ENCODE data around the gene OTUB2.

Gene OTUB2

DNA sequence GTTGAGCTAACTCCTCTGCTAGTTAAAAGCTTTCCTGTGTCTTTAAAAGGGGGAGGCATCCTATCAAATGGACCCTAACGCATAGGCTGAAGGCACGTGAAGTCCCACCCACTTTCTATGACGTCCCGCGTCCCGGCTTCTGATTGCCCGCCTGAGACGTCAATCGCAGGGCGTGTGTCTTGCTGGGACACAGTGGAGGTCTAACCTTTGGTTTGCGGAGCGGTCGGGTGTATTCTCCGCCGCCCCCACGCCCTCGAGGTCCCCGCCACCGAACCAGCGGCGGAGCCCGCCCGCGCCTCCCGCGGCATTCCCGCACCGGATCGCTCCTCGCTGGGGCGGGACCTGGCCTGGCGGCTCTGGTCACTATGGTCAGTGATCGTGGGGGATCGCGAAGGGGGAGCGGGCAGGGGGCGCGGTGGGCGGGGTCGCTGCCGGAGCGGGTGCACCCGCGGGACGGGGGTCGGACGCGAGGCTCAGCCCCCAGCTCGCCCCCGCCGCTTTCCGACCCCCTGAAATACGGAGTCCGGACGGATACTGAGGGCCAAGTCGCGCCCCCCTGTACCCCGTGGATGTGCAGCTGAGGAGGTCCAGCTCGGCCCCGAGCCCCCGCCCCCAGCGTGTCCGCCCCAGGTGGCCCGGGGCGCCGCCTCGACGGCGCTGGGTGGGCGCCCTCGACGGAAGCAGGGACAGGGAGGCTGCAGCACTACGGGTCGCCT, at the start of gene OTUB2:
Gene OTUB2, plus strand, starts transcription at position 168 of the 716 bp plus-strand sequence. Its CDS starts 198 bp downstream, at position 366.
- DNase-seq, result peak; percentile 97 to 99 (median 98)

DNA sequence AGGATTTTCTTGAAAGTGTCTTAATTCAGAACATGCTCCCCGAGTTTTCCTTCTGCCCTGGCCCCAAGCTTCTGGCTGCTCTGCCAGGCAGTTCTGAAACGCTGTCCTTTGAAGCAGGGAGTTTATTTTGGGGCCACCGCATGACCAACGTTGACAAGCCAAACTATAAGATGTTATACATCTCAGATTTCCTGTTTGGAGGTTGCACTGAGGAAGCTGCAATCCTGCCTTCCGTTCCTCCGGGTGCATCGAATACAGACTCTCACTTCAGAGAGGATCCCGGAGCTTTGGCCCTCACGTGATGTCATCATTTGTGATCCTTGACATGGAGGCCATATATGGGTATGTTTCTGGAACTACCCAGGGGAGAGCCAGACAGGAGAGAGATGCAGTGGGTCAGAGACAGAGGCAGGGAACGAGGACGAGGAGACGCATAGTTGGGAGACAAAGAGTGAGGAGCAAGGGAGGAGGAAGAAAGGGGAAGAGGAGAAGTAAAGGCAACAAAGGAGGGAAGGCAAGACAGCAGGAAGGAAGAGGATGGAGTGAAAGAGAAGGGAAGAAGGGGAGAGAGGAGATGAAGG, 49.6 kb upstream of the OTUB2 start, which contains the start of gene ASB2:
Gene ASB2, minus strand, starts transcription at position 94 of the 581 bp plus-strand sequence. CDS start 12,031 bp downstream, outside the sequence.
- peak; percentile 36 to 54 (median 44) for DNase-seq

- DNase-seq, result no peak
Measured at GRCh38 chr14:93977171-93977570, 49.0 kb upstream of the OTUB2 start.

GRCh38 chr14:93977790-93978581, 48.2 kb upstream of the OTUB2 start:
- no peak for DNase-seq

GRCh38 chr14:93978735-93979134, 47.4 kb upstream of the OTUB2 start:
- DNase-seq, result no peak

- DNase-seq, result no peak
Measured at GRCh38 chr14:93980456-93981201, 45.5 kb upstream of the OTUB2 start.

DNA sequence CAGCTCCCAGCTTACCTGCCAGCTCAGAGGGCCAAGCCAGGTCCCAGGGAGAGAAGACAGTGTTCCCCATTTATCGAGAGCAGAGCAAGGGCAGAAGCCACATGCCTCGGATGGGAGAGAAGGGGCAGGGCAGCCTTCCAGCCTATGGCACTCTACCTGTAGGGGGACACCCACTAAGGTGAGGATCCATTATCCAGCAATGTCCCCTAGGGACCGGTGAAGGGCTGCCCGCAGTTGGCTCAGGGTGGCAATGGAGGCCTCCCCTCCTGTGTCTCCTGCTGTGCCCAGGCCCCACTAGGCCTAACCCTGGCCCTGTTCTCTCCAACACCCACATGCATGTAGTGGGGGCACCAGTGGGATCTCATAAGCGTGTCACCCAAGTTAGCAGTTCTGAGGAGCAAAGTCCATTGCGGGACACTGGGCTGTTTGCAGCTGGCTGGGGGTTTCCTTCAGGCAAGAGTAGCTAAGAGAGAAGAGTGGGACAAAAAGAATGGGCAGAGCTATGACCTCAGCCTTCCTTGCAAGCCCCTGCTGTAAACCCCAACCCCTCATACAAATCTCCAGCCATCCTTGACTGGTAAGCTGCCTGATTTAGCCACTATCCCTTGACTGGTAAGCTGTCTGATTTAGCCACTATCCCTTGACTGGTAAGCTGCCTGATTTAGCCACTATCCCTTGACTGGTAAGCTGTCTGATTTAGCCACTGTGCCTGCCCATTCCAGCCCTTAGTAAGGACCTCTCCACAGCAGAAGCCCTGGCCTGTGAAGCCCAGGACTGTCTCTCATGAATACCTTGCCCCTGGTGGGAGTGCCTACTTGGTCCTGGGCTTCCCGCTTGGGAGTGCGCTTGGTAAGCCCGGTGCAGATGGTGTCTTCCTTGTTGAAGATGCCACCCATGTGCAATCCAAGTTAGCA, 44.6 kb upstream of the OTUB2 start:
- DNase-seq, result no peak

GRCh38 chr14:93982230-93983007, 43.7 kb upstream of the OTUB2 start:
- peak in 1 of 3 donors; percentile 24 for DNase-seq

DNA sequence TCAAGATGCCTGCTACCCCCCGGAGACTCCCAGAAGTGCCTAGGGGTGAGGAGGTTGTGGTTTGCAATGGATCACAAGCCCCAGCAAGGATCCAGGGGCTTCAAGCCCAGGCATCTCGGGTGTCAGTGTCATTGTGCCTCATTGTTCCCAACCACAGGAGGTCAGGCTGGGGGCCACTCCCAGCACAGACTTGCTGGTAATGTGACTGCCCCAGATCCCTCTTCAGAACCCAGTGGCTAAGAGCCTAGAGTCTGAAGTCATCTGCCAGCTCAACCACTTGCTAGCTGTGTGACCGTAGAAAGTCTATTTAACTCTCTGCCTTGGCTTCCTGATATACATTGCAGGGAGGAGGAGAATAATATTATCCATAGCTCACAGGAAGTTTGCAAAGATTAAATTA, 42.1 kb upstream of the OTUB2 start:
- no peak for DNase-seq

GRCh38 chr14:93984987-93985410, 41.1 kb upstream of the OTUB2 start:
- DNase-seq, result peak in 2 of 3 donors; percentile 68 to 70

DNA sequence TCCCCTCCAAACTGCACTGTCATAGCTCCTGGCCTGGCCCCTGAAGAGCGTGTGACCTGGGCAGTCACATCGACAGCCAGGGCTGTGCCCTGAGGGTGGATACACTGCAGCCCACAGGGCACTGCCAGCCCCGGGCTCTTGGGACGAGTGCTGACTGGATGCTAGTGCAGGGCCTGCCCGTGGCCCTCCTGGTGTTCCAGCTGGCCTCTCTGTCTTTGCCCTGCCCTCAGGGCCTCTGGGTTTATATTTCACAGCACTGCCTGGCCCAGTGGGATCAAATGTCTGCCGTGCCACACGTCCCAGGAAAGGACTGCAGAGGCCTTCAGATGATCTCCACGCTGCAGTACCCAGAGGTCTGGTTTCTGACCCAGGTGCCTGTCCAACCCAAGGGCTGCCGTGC, 39.2 kb upstream of the OTUB2 start:
- no peak for DNase-seq

DNA sequence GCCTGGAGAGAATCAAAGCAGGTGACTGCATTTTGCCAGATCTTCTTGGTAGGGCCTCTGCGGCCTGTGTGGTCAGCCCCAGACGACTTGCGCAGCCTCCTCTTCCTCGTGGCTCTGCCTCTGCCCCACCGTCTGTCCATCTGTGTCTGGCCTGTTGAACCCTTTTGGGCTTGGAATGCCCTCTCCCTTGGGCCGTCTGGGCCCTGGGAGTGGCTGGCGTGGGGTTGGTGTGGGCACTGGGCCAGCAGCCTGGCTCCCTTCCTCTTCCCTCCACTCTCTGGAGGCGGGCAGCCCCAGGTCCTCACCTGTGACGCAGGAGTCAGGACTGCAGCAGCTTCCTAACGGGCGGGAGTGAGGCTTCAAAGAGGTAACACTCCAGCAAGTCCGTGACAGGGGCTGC, 38.8 kb upstream of the OTUB2 start:
- no peak for DNase-seq

GRCh38 chr14:93987815-93988476, 38.2 kb upstream of the OTUB2 start:
- DNase-seq, result no peak

DNA sequence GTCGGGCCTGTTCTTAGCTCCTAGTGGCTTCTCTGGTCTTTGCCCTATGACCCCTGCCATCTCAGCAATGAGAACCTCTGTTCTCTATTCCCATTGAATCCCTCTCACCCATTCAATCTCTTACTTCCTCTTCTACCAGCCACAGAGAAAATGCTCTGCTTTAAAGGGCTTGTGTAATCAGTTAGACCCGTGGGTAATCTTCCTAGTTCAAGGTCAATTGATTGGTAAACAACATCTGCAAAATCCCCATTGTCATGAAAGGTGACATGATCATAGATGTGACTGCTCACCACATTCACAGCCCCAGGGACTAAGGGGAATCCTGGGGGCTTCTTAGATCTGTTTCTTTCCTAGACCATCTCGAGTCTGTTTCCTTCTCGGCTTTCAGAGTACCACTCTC, 36.2 kb upstream of the OTUB2 start:
- peak; percentile 68 to 76 (median 71) for DNase-seq

DNA sequence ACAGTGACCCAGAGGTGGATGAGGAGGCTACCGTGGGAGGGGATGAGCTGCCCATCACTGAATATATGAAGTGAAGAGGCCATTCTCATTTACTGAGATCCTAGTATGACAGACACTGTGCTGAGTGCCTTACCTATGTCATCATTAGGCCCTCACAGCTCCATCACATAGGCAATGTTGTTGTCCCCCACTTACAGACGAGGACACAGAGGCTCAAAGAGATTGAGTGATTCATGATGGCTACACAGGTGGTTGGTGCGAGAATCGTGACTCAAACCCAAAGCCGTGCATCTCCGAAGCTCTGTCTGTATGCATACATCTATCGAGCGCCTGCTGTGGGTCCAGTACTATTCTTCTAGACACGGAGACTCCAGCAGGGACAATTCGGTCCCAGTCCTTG, 34.9 kb upstream of the OTUB2 start:
- DNase-seq, result no peak

GRCh38 chr14:93991649-93992048, 34.5 kb upstream of the OTUB2 start:
- DNase-seq, result no peak

DNA sequence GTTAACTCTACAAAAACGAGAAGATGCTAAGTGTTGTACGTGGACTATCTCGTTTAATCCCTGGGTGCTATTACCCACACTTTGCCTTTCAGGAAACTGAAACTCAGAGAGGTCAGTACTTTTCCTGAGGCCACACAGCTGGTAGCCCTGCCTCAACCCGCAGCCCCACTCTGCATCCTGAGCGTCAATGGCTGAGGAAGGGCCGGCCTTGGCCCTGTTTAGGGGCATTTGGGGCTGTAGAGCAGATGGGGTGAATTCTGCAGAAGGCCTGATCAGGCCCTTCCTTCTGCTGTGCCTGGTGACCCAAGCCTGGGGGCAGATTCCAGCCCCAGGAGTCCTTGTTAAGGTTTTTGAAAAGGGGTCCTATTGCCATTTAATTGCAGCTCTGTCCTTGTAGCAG, 32.8 kb upstream of the OTUB2 start:
- DNase-seq, result no peak

GRCh38 chr14:93994919-93995682, 31.0 kb upstream of the OTUB2 start:
- DNase-seq, result peak; percentile 68 to 72 (median 69)

GRCh38 chr14:93996130-93996695, 29.9 kb upstream of the OTUB2 start:
- peak in 1 of 3 donors; percentile 35 for DNase-seq

Data from suppressor macrophage treated with lipopolysaccharide for 1 hour (primary cell).